IPS-15b (cell line): ENCODE data around the gene TOP1.

Experiments used
- H3K27me3 ChIP-seq: one replicate; pipeline ENCODE4 v1.6.1; 2013; ENCODE audit warnings: low read length; ENCODE audit not compliant: control insufficient read depth, insufficient read depth
- H3K36me3 ChIP-seq: one replicate; pipeline ENCODE4 v1.6.1; 2013; ENCODE audit warnings: low read length; ENCODE audit not compliant: control insufficient read depth, insufficient read depth
- H3K4me1 ChIP-seq: one replicate; pipeline ENCODE4 v1.6.1; 2013; ENCODE audit warnings: mild to moderate bottlenecking, low read length; ENCODE audit not compliant: control insufficient read depth, insufficient read depth
- H3K4me3 ChIP-seq: one replicate; pipeline ENCODE4 v1.5.1; 2013; ENCODE audit warnings: low read depth, low read length
- H3K9ac ChIP-seq: one replicate; pipeline ENCODE4 v1.6.1; 2013; ENCODE audit warnings: low read depth, mild to moderate bottlenecking, low read length
- H3K9me3 ChIP-seq: one replicate; pipeline ENCODE4 v1.6.1; 2013; ENCODE audit warnings: mild to moderate bottlenecking, low read length; ENCODE audit not compliant: control insufficient read depth, insufficient read depth

The TOP1 gene

DNA sequence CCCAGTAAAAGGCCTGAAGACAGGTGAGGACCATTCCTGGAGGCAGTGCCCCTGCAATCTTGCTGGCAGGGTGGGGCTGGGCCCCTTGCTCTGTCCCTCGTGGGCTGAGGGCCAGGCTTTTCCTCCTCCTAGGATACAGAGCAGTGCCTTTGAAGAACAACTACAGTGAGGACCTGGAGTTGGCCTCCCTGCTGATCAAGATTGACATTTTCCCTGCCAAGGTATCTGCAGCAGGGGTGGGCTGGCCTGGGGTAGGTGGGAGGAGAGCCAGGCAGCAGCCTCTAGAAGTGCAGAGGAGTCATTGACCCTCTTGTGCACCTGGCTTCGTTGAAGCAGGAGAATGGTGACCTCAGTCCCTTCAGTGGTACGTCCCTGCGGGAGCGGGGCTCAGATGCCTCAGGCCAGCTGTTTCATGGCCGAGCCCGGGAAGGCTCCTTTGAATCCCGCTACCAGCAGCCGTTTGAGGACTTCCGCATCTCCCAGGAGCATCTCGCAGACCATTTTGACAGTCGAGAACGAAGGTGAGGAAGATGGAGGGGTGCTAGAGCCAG lies 145.2 kb downstream of the TOP1 start:
- Histone ChIP-seq H3K4me1 (peaks cover 2% of the 10 kb centered on the region), H3K27me3 (no peaks in the 10 kb centered on the region), H3K9me3 (no peaks in the 10 kb centered on the region), H3K4me3 (no peak overlapping the region), H3K9ac (no peak overlapping the region), H3K36me3 (peaks cover 68% of the 10 kb centered on the region)
